Naive thymus-derived CD4-positive, alpha-beta T cell (primary cell): Measurements from ENCODE around the gene ACER3. TPM values are rescaled to one million over a fixed set of nuclear protein-coding genes. Genes with fewer than 3 reads are reported as not detected.
A peak's percentile ranks its signal among the peaks of the same experiment; 100 is the strongest.

Experiments
- ATAC-seq: fragments of 150-1000 bp; cut with Tn5 transposase; 2 replicates; pipeline ENCODE4 v1.10.0; 2021; ENCODE audit warnings: mild to moderate bottlenecking, moderate library complexity
- CTCF ChIA-PET: fragments of 350-600 bp; sonication (Branson Sonifier 250); formaldehyde crosslinking; loops from one replicate; lab custom pipeline; 2021; ENCODE audit warnings: antibody characterized with exemption; lab: Charles Lee
- POLR2A ChIA-PET: fragments of 350-600 bp; sonication (Branson Sonifier 250); formaldehyde crosslinking; loops from one replicate; lab custom pipeline; 2021; ENCODE audit warnings: antibody characterized with exemption, inconsistent platforms; lab: Charles Lee
- DNase-seq, 9 donors: peaks; one replicate each; pipeline versions ENCODE4 v3.0.0 to v3.0.0-alpha.2; 2020 to 2022; ENCODE audit warnings: mixed read lengths in 1 of 9
- H3K27ac ChIP-seq: one replicate; pipeline ENCODE4 v1.7.0; 2013; ENCODE audit warnings: mild to moderate bottlenecking, low read depth, low read length, moderate library complexity
- H3K27me3 ChIP-seq, 2 donors: one replicate each; pipeline ENCODE4 v1.7.0; 2013; ENCODE audit warnings: low read length in 2 of 2, mild to moderate bottlenecking in 2 of 2, moderate library complexity in 2 of 2; ENCODE audit not compliant: control insufficient read depth in 2 of 2, insufficient read depth in 2 of 2
- H3K36me3 ChIP-seq, 3 experiments: 1 replicate in 2 of 3; 2 replicates in 1 of 3; pipeline ENCODE4 v1.7.0; 2013; ENCODE audit warnings: low read length in 3 of 3, mild to moderate bottlenecking in 3 of 3, moderate library complexity in 1 of 3; ENCODE audit not compliant: insufficient read depth in 3 of 3, control insufficient read depth in 2 of 3
- H3K4me1 ChIP-seq, 2 donors: one replicate each; pipeline ENCODE4 v1.7.0; 2013; ENCODE audit warnings: low read length in 2 of 2, mild to moderate bottlenecking in 2 of 2, moderate library complexity in 1 of 2; ENCODE audit not compliant: control insufficient read depth in 2 of 2, insufficient read depth in 2 of 2
- H3K4me3 ChIP-seq: 2 replicates; pipeline ENCODE4 v1.7.0; 2013; ENCODE audit warnings: mild to moderate bottlenecking, low read length
- H3K9me3 ChIP-seq, 3 experiments: 1 replicate in 2 of 3; 2 replicates in 1 of 3; pipeline ENCODE4 v1.7.0; 2013; ENCODE audit warnings: low read length in 3 of 3; ENCODE audit not compliant: control insufficient read depth in 2 of 3
- H3K27ac Mint-ChIP-seq, 9 donors: one replicate each; pipeline ENCODE4 v1.8.0; 2020 to 2022; ENCODE audit warnings: mixed read lengths in 9 of 9, mild to moderate bottlenecking in 8 of 9, moderate library complexity in 5 of 9, inconsistent platforms in 2 of 9
- H3K27me3 Mint-ChIP-seq, 5 donors: one replicate each; pipeline ENCODE4 v1.8.0; 2021 to 2022; ENCODE audit warnings: mixed read lengths in 5 of 5, mild to moderate bottlenecking in 1 of 5
- H3K36me3 Mint-ChIP-seq, 5 donors: one replicate each; pipeline ENCODE4 v1.8.0; 2020 to 2022; ENCODE audit warnings: mixed read lengths in 5 of 5, mild to moderate bottlenecking in 3 of 5, inconsistent platforms in 1 of 5
- H3K4me1 Mint-ChIP-seq, 7 donors: one replicate each; pipeline ENCODE4 v1.8.0; 2020 to 2022; ENCODE audit warnings: mixed read lengths in 7 of 7, mild to moderate bottlenecking in 3 of 7, inconsistent platforms in 1 of 7
- H3K4me3 Mint-ChIP-seq, 10 donors: one replicate each; pipeline ENCODE4 v1.8.0; 2020 to 2022; ENCODE audit warnings: mild to moderate bottlenecking in 10 of 10, mixed read lengths in 10 of 10, moderate library complexity in 6 of 10, inconsistent platforms in 2 of 10
- H3K9me3 Mint-ChIP-seq, 11 donors: one replicate each; pipeline ENCODE4 v1.8.0; 2020 to 2022; ENCODE audit warnings: mixed read lengths in 11 of 11, mild to moderate bottlenecking in 4 of 11, inconsistent platforms in 1 of 11, moderate library complexity in 1 of 11
- intact Hi-C, 2 donors: fragments of 100-400 bp; cut with micrococcal nuclease; formaldehyde crosslinking; loops; one replicate each; pipeline ENCODE4 v1.15.1; 2023
- polyA plus RNA-seq, 2 donors: library from polyadenylated mRNA; unstranded; fragments of 300-500 nt; fragmentation: Illumina TruSeq; gene quantifications; one replicate each; pipeline ENCODE4 v1.2.3, GENCODE V29; 2021
- total RNA-seq, 6 experiments: library from RNA in 5 of 6; stranded (reverse) in 5 of 6; gene quantifications; 1 replicate in 5 of 6; 2 replicates in 1 of 6; pipeline ENCODE4 v1.2.3 and lab custom pipeline; 2021 to 2026

ACER3 gene
- total and polyA plus RNA-seq, 7 experiments from 2014 or later: 4.7 to 15.2 (median 9.0) TPM

DNA sequence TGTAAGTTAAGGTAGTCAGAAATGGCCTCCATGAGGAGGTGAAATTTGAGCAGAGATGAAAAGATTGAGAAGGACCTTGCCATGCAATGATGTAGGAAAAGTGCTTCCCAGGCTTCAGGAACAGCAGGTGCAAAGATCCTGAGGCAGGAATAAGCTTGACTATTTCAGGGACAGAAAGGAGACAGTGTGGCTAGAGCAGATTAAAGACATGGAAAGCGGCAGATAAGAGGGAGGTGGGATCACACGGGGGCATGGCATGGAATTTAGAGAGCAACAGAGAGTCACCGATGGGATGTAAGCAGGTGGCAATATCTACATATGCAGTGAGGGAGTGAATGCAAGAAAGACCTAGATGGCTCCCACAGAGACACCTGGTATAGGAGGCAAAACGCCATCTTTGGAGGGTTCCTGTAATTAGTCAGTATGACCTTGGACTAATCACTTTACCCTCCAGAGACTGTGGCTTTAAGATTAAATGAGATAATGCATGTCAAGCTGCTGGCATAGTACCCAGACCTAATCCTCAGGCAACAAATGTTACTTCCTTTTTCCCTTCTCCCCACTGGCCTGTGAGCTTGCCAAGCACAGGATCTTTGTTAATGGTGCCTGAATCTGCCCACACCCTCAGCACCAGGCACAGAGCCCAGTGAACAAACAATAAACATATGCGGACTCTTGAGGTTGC is 24.6 kb upstream of the ACER3 start:
- H3K27ac Mint-ChIP-seq: no peak overlapping the region
- peaks cover 0 to 25% (median 22%) of the 10 kb centered on the region in 5 donors for H3K27me3 Mint-ChIP-seq
- CTCF ChIA-PET: interaction anchor here (0.7 kb wide), 1 partner anchor 603 kb away, joined by 3 read pairs; no protein-coding TSS in a partner anchor

DNA sequence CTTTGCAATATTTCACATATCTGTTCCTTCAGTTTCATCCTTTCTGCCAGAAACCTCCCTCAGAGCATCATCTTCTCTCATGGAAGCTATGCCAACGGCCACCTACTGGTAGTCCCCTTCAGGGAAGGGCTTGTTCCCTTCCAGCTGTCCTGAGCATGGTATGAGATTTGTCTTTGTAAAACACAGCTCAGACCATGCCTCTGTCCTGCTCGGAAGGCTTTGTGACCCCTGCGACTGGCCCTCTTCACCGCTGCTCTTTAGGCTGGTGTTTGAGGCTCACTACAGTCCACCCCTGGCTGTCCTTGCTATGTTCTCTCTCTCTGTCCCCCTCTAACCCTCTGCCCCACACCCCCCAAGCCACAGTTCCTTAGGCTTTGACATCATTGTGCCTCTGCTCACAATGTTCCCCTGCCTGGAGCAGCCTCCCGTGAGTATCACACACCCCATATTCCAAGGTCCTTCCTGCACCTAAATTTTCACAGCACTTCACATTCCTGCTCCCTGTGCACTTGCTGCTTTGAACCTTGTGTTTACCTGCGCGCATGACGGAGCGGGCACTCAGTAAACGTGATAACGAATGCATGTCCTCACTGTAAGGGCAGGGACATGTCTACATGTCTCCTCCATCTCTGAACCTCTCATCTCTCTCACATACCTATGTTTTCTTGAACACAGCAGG is 24.0 kb upstream of the ACER3 start:
- no peaks in the 10 kb centered on the region for H3K9me3 Mint-ChIP-seq
- no peaks in the 10 kb centered on the region for H3K36me3 Mint-ChIP-seq
- DNase-seq (no peak), ATAC-seq (no peak)
- Histone ChIP-seq H3K4me3 (no peak overlapping the region), H3K4me1 (no peaks in the 10 kb centered on the region), H3K36me3 (no peaks in the 10 kb centered on the region), H3K27ac (no peak overlapping the region), H3K27me3 (no peaks in the 10 kb centered on the region), H3K9me3 (no peaks in the 10 kb centered on the region)
- no peak overlapping the region for H3K4me3 Mint-ChIP-seq
- H3K27ac Mint-ChIP-seq: no peak overlapping the region
- CTCF ChIA-PET: no interaction called here
- POLR2A ChIA-PET: no interaction called here
- intact Hi-C loops: no loop called here
- peaks cover 4 to 29% (median 27%) of the 10 kb centered on the region in 5 donors for H3K27me3 Mint-ChIP-seq
- no peaks in the 10 kb centered on the region for H3K4me1 Mint-ChIP-seq

More for the DNA sequence above, 24.6 kb upstream of the ACER3 start:
- intact Hi-C loops: no loop called here
- no peaks in the 10 kb centered on the region for H3K4me1 Mint-ChIP-seq
- ATAC-seq: no peak
- Histone ChIP-seq H3K36me3 (no peaks in the 10 kb centered on the region), H3K4me3 (no peak overlapping the region), H3K27me3 (no peaks in the 10 kb centered on the region), H3K27ac (no peak overlapping the region), H3K9me3 (no peaks in the 10 kb centered on the region), H3K4me1 (no peaks in the 10 kb centered on the region)
- no peaks in the 10 kb centered on the region for H3K36me3 Mint-ChIP-seq
- no peaks in the 10 kb centered on the region for H3K9me3 Mint-ChIP-seq
- no peak for DNase-seq
- POLR2A ChIA-PET: no interaction called here
- H3K4me3 Mint-ChIP-seq: no peak overlapping the region

- H3K27me3 Mint-ChIP-seq: peaks cover 14 to 34% (median 29%) of the 10 kb centered on the region in 5 donors
- Histone ChIP-seq H3K4me1 (no peaks in the 10 kb centered on the region), H3K27ac (no peak overlapping the region), H3K27me3 (no peaks in the 10 kb centered on the region), H3K36me3 (no peaks in the 10 kb centered on the region), H3K9me3 (no peaks in the 10 kb centered on the region), H3K4me3 (no peak overlapping the region)
- H3K4me1 Mint-ChIP-seq: no peaks in the 10 kb centered on the region
- POLR2A ChIA-PET: no interaction called here
- ATAC-seq (no peak), DNase-seq (no peak)
- intact Hi-C loops: no loop called here
- no peak overlapping the region for H3K4me3 Mint-ChIP-seq
- H3K27ac Mint-ChIP-seq: no peak overlapping the region
- H3K9me3 Mint-ChIP-seq: no peaks in the 10 kb centered on the region
- no peaks in the 10 kb centered on the region for H3K36me3 Mint-ChIP-seq
- CTCF ChIA-PET: interaction anchor here (0.6 kb wide), 1 partner anchor 63 kb away, joined by 3 read pairs; no protein-coding TSS in a partner anchor
These were observed 22.7 kb upstream of the ACER3 start for GRCh38 chr11:76837696-76838677.

- H3K4me1 Mint-ChIP-seq: no peaks in the 10 kb centered on the region
- H3K4me3 Mint-ChIP-seq: no peak overlapping the region
These were observed 22.0 kb upstream of the ACER3 start for GRCh38 chr11:76838678-76839068.

DNA sequence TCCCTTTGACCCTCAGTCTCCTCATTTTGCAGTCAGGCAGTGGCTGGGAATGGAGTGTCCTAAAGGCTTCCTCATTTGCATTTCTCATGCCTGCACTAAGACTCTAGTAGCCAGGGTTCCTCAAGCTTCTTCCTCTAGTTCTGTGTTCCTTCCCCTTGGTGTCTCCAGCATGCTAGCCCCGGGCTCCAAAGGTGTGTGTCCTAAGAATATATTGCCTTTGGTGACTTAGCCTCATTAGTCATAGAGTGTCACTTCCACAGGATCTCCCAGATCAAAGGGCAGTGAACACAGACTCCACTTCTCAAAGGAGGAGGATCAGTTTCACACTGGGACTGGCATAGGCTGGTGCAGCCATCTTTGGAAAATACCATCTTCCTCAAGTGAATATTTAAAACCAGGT is 21.4 kb upstream of the ACER3 start:
- POLR2A ChIA-PET: no interaction called here
- CTCF ChIA-PET: no interaction called here
- Histone ChIP-seq H3K27me3 (no peaks in the 10 kb centered on the region), H3K27ac (no peak overlapping the region), H3K4me3 (no peak overlapping the region), H3K9me3 (no peaks in the 10 kb centered on the region), H3K36me3 (no peaks in the 10 kb centered on the region), H3K4me1 (no peaks in the 10 kb centered on the region)
- Mint-ChIP-seq H3K27me3 (peaks cover 22 to 37% (median 36%) of the 10 kb centered on the region in 5 donors), H3K4me3 (no peak overlapping the region), H3K36me3 (no peaks in the 10 kb centered on the region), H3K4me1 (no peaks in the 10 kb centered on the region), H3K27ac (no peak overlapping the region), H3K9me3 (peaks cover 0 to 1% (median 0%) of the 10 kb centered on the region in 11 donors)
- DNase-seq (no peak), ATAC-seq (peak; percentile 31)
- intact Hi-C loops: no loop called here

More at GRCh38 chr11:76838678-76839068, 22.0 kb upstream of the ACER3 start:
- DNase-seq: no peak
- ChIA-PET CTCF (interaction anchor here (0.6 kb wide), 1 partner anchor 63 kb away, joined by 3 read pairs; no protein-coding TSS in a partner anchor), POLR2A (no interaction called here)
- Histone ChIP-seq H3K27me3 (no peaks in the 10 kb centered on the region), H3K9me3 (no peaks in the 10 kb centered on the region), H3K4me3 (no peak overlapping the region), H3K27ac (no peak overlapping the region), H3K36me3 (no peaks in the 10 kb centered on the region), H3K4me1 (no peaks in the 10 kb centered on the region)
- peaks cover 18 to 36% (median 34%) of the 10 kb centered on the region in 5 donors for H3K27me3 Mint-ChIP-seq
- peaks cover 0 to 1% (median 0%) of the 10 kb centered on the region in 11 donors for H3K9me3 Mint-ChIP-seq
- H3K36me3 Mint-ChIP-seq: no peaks in the 10 kb centered on the region
- intact Hi-C loops: no loop called here
- no peak for ATAC-seq
- no peak overlapping the region for H3K27ac Mint-ChIP-seq

DNA sequence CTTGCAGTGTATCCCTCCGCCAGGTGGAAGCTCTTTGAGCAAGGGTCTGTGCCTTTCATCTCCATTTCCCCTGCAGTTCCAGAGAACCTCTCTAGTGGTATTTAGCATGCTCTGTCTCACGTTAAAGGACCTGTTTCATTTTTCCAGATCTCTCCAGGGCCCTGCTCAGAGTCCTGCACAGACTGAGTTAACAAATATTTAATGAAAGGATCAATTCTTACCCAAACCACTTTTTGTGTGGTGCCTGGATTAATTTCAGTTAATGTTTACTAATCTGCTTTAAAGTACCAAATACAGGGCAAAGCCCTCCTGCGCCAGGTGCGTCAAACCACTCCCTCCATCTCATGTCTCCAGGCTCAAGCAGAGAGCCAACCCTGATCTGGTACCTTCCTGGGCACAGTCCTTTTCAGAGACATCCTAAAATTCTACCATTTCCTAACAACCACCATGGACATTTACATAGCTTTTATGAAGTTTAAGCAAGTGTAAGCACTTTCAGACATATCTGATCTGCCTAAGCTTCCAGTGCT is 18.7 kb upstream of the ACER3 start:
- Mint-ChIP-seq H3K9me3 (peaks cover 0 to 1% (median 0%) of the 10 kb centered on the region in 11 donors), H3K27ac (no peak overlapping the region), H3K4me3 (no peak overlapping the region), H3K27me3 (peaks cover 26 to 46% (median 37%) of the 10 kb centered on the region in 5 donors), H3K36me3 (no peaks in the 10 kb centered on the region), H3K4me1 (no peaks in the 10 kb centered on the region)
- POLR2A ChIA-PET: no interaction called here
- Histone ChIP-seq H3K4me1 (no peaks in the 10 kb centered on the region), H3K9me3 (no peaks in the 10 kb centered on the region), H3K27ac (no peak overlapping the region), H3K27me3 (no peaks in the 10 kb centered on the region), H3K4me3 (no peak overlapping the region), H3K36me3 (no peaks in the 10 kb centered on the region)
- CTCF ChIA-PET: no interaction called here
- no peak for DNase-seq
- intact Hi-C loops: no loop called here
- ATAC-seq: no peak
